Adipose tissue (tissue), 3 donors: Measurements from ENCODE around the gene PNN. TPM values are rescaled to one million over a fixed set of nuclear protein-coding genes. Genes with fewer than 3 reads are reported as not detected.
"Not testable (repeated sequence)": the region's sequence is repeated elsewhere in the genome, so short reads cannot be mapped to it uniquely, and the experiment has no call there.

ENCODE experiments used
- H3K27ac ChIP-seq: one replicate; pipeline ENCODE4 v1.5.1; 2013; ENCODE audit warnings: low read depth, low read length
- WGBS, 3 donors: extraction: QIAGEN DNeasy Blood & Tissue Kit; methylation state at CpG; one replicate each; pipeline ENCODE4 v1.1.7; 2013; 5-methylcytosine and 5-hydroxymethylcytosine counted together
- polyA plus RNA-seq, 3 donors: library from polyadenylated mRNA; stranded (reverse); fragments of 200-250 nt; gene quantifications; one replicate each; pipeline ENCODE4 v1.2.3, GENCODE V29; 2013
- donor health status: healthy with polysubstance abuse.
- donor health status: Bipolar disorder and iron deficiency.
- donor health status: healthy.

Gene PNN
- polyA plus RNA-seq, 3 donors: 25.4 to 39.3 (median 34.8) TPM

GRCh38 chr14:39177168-39177545 lies 2.1 kb downstream of the PNN start:
- no peak overlapping the region for H3K27ac ChIP-seq
- WGBS, 3 donors: 91 to 93% (median 91%) methylated on average over 9 of the region's 9 CpGs

DNA sequence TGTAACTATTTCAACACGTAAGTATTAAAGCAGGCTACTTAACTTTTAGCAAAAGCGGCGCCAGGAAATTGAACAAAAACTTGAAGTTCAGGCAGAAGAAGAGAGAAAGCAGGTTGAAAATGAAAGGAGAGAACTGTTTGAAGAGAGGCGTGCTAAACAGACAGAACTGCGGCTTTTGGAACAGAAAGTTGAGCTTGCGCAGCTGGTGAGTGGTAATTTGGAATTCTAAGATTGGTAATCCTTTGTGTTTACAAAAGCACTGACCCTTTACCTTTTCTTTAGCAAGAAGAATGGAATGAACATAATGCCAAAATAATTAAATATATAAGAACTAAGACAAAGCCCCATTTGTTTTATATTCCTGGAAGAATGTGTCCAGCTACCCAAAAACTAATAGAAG lies 4.0 kb downstream of the PNN start:
- 92 to 99% (median 96%) methylated on average over 6 of the region's 6 CpGs for WGBS, 3 donors
- no peak overlapping the region for H3K27ac ChIP-seq

DNA sequence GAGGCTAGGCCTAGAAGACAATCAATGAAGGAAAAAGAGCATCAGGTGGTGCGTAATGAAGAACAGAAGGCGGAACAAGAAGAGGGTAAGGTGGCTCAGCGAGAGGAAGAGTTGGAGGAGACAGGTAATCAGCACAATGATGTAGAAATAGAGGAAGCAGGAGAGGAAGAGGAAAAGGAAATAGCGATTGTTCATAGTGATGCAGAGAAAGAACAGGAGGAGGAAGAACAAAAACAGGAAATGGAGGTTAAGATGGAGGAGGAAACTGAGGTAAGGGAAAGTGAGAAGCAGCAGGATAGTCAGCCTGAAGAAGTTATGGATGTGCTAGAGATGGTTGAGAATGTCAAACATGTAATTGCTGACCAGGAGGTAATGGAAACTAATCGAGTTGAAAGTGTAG lies 5.5 kb downstream of the PNN start:
- 71 to 89% (median 75%) methylated on average over 5 of the region's 5 CpGs for WGBS, 3 donors
- no peak overlapping the region for H3K27ac ChIP-seq

DNA sequence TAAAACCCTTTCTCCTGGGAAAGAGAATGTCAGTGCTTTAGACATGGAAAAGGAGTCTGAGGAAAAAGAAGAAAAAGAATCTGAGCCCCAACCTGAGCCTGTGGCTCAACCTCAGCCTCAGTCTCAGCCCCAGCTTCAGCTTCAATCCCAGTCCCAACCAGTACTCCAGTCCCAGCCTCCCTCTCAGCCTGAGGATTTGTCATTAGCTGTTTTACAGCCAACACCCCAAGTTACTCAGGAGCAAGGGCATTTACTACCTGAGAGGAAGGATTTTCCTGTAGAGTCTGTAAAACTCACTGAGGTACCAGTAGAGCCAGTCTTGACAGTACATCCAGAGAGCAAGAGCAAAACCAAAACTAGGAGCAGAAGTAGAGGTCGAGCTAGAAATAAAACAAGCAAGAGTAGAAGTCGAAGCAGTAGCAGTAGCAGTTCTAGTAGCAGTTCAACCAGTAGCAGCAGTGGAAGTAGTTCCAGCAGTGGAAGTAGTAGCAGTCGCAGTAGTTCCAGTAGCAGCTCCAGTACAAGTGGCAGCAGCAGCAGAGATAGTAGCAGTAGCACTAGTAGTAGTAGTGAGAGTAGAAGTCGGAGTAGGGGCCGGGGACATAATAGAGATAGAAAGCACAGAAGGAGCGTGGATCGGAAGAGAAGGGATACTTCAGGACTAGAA lies 6.1 kb downstream of the PNN start:
- 95 to 96% (median 95%) methylated on average over 7 of the region's 7 CpGs for WGBS, 3 donors

DNA sequence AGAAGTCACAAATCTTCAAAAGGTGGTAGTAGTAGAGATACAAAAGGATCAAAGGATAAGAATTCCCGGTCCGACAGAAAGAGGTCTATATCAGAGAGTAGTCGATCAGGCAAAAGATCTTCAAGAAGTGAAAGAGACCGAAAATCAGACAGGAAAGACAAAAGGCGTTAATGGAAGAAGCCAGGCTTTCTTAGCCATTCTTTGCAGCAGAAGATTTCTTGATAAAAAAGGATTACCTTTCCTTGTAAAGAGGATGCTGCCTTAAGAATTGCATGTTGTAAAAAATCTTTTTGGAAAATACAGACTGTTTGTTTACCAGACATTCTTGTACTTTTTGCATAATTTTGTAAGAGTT lies 6.6 kb downstream of the PNN start:
- H3K27ac ChIP-seq: no peak overlapping the region
- 79 to 87% (median 87%) methylated on average over 5 of the region's 5 CpGs for WGBS, 3 donors

More for the DNA sequence above, 6.1 kb downstream of the PNN start:
- H3K27ac ChIP-seq: no peak overlapping the region

- 94 to 98% (median 97%) methylated on average over 1 of the region's 1 CpG for WGBS, 3 donors
- no peak overlapping the region for H3K27ac ChIP-seq
Measured at GRCh38 chr14:39182770-39183684, 8.0 kb downstream of the PNN start.

DNA sequence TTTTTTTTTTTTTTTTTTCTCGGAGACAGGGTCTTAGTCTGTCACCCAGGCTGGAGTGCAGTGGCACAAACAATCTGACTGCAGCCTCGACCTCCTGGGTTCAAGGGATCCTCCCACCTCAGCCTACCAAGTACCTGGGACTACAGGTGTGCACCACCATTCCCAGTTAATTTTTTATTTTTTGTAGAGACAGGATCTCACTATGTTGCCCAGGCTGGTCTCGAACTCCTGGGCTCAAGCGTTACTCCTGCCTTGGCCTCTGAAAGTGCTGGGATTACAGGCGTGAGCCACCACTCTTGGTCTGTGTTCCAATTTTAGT lies 8.6 kb downstream of the PNN start:
- not testable (repeated sequence) for H3K27ac ChIP-seq
- WGBS, 3 donors: 91 to 97% (median 95%) methylated on average over 5 of the region's 5 CpGs

- 95 to 98% (median 97%) methylated on average over 4 of the region's 4 CpGs for WGBS, 3 donors
- H3K27ac ChIP-seq: no peak overlapping the region
Measured at GRCh38 chr14:39184628-39185255, 9.7 kb downstream of the PNN start.

DNA sequence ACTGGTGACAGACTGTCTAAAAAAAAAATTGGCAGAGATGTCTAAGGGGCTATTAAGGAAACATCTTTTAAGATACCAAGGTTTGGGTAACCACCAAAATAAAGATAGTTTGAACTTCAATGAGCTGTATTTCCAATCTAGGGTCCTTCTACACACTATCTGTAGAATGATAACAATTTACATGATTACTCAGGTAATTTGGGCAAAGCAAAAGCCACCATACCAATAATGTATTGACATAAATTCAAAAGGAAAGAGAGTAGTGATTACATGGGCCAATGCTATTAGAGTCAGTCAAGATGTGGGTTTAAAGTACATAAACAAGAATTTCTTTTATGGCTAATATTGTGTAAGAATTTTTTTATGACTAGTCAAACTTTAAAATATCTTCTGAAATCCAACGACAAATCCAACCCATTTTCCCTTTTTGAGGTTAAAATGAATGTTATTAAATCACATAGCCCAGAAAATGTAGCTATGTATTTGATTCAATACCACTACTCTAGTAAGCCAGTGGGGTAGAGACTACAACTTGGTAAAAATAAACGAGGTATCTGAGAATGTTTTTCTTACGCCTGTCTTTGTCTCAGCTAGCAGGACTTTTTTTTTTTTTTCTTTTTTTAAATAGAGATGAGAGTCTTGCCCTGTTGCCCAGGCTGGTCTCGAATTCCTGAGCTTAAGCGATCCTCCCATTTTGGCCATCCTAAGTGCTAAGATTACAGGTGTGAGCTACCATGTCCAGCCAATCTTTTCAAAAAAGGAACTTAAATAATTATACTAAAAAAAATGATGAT lies 10.4 kb downstream of the PNN start:
- WGBS, 3 donors: 94 to 97% (median 94%) methylated on average over 5 of the region's 5 CpGs
- H3K27ac ChIP-seq: no peak overlapping the region

DNA sequence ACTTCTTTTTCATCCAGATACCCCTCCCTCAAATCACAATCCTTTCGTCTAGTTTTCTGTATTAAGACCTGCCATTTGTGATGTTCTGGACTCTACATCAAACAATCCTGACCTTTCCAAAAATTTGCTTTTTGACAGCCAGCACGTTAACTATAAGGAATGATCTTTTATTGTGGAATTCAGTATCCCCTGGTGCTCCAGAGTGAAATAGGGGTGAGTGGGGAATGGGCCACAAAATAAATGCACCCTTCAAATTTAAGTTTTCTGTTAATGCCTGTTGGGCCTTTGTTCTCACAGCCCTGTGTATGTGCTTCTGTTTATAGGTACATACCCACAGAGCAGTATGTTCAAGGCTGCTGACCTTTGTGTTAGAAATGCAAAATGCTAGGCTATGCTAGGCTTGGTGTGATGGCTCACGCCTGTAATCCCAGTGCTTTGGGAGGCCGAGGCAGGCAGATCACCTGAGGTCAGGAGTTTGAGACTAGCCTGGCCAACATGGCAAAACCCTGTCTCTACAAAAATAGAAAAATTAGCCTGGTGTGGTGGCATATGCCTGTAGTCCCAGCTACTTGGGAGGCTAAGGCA lies 12.0 kb downstream of the PNN start:
- WGBS, 3 donors: 86 to 89% (median 87%) methylated on average over 4 of the region's 4 CpGs
- no peak overlapping the region for H3K27ac ChIP-seq

- no peak overlapping the region for H3K27ac ChIP-seq
- 79 to 81% (median 79%) methylated on average over 5 of the region's 5 CpGs for WGBS, 3 donors
Measured at GRCh38 chr14:39203659-39204606, 28.9 kb downstream of the PNN start.

DNA sequence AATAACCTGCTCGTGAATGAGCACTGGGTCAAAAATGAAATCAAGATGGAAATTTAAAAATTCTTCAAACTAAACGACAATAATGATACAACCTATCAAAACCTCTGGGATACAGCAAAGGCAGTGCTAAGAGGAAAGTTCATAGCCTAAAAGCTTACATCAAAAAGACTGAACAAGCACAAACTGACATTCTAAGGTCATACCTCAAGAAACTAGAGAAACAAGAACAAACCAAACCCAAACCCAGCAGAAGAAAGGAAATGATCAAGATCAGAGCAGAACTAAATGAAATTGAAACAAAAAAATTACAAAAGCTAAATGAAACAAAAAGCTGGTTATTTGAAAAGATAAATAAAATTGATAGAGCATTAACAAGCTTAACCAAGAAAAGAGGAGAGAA lies 32.4 kb downstream of the PNN start:
- 81 to 94% (median 92%) methylated on average over 2 of the region's 2 CpGs for WGBS, 3 donors
- not testable (repeated sequence) for H3K27ac ChIP-seq

DNA sequence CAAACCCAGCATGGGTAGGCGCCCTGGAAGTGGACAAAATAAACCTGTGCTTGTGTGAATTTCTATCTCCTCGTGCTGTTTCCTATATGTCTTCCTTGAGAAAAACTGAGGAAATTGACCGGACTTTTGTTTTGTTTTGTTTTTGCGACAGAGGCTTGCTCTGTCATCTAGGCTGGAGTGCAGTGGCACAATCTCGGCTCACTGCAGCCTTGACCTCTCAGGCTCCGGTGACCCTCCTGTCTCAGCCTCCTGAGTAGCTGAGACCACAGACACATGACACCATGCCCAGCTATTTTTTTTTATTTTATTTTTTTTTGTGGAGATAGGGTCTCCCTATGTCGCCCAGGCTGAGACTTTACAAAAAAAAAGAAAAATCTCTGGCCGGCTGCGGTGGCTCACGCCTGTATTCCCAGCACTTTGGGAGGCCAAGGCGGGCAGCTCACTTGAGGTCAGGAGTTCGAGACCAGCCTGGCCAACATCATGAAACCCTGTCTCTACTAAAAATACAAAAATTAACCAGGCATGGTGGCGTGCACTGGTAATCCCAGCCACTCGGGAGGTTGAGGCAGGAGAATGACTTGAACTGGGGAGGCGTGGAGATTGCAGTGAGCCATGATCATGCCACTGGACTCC lies 36.2 kb downstream of the PNN start:
- 86 to 89% (median 87%) methylated on average over 15 of the region's 15 CpGs for WGBS, 3 donors
- no peak overlapping the region for H3K27ac ChIP-seq

GRCh38 chr14:39212034-39212433 lies 37.0 kb downstream of the PNN start:
- WGBS, 3 donors: 67 to 84% (median 74%) methylated on average over 3 of the region's 3 CpGs
- no peak overlapping the region for H3K27ac ChIP-seq

DNA sequence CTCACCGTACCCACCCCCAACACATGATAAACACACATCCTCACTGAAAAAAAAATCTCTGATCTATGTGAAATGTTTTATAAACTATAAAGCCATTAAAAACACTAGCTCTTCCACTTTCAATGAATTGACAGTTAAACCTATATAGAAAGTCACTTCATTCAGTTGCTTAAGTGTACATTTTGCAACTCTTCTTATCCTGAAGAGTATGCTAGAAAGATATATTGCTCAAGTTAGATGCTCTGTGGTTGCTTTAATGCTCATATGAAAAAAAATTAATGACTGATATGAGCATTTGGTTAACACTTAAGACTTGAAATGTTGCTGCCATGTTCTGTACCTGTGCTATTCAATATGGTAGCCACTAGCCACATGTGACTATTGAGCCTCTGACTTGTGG lies 37.6 kb downstream of the PNN start:
- 71 to 79% (median 78%) methylated on average over 1 of the region's 1 CpG for WGBS, 3 donors

DNA sequence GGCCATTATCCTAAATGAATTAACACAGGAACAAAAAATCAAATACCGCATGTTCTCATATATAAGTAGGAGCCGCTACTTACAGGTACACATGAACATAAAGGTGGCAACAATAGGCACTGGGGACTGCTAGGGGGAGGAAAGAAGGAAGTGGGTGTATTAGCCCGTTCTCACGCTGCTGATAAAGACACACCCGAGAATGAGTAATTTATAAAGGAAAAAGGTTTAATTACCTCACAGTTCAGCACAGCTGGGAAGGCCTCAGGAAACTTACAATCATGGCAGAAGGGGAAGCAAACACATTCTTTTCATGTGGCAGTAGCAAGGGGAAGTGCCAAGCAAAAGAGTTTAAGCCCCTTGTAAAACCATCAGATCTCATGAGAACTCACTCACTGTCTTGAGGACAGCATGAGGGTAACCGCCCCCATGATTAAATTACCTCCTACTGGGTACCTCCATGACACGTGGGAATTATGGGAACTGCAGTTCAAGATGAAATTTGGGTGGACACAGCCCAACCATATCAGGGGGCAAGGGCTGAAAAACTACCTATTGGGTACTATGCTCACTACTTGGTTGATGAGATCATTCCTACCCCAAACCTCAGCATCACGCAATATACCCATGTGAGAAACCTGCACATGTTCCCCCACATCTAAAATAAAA lies 42.3 kb downstream of the PNN start:
- H3K27ac ChIP-seq: no peak overlapping the region
- WGBS, 3 donors: 67 to 76% (median 69%) methylated on average over 8 of the region's 8 CpGs

More for the DNA sequence above, 37.6 kb downstream of the PNN start:
- H3K27ac ChIP-seq: no peak overlapping the region
